Nephron progenitor cell (in vitro differentiated cells): ENCODE data around the gene SLC43A1.

ENCODE experiments used
- DNase-seq: peaks from one replicate; pipeline ENCODE4 v3.0.0; 2021
- H3K27ac Mint-ChIP-seq: 2 replicates; pipeline ENCODE4 v1.8.0; 2021; ENCODE audit warnings: mild to moderate bottlenecking, moderate library complexity, mixed read lengths
- H3K27me3 Mint-ChIP-seq: 2 replicates; pipeline ENCODE4 v1.8.0; 2021; ENCODE audit warnings: mild to moderate bottlenecking, low read depth, mixed read lengths; ENCODE audit not compliant: poor library complexity
- H3K36me3 Mint-ChIP-seq: 2 replicates; pipeline ENCODE4 v1.8.0; 2021; ENCODE audit warnings: low read depth, mixed read lengths
- H3K4me1 Mint-ChIP-seq: 2 replicates; pipeline ENCODE4 v1.8.0; 2021; ENCODE audit warnings: mixed read lengths
- H3K4me3 Mint-ChIP-seq: 2 replicates; pipeline ENCODE4 v1.8.0; 2021; ENCODE audit warnings: mild to moderate bottlenecking, moderate library complexity, mixed read lengths
- H3K9me3 Mint-ChIP-seq: 2 replicates; pipeline ENCODE4 v1.8.0; 2021; ENCODE audit warnings: mild to moderate bottlenecking, moderate library complexity, mixed read lengths
- CTCF ChIP-seq: fragments of 200-600 bp; sonication (generic); IDR thresholded peaks from 2 replicates; pipeline ENCODE4 v1.5.0; 2021; ENCODE audit warnings: antibody characterized with exemption

SLC43A1 gene

DNA sequence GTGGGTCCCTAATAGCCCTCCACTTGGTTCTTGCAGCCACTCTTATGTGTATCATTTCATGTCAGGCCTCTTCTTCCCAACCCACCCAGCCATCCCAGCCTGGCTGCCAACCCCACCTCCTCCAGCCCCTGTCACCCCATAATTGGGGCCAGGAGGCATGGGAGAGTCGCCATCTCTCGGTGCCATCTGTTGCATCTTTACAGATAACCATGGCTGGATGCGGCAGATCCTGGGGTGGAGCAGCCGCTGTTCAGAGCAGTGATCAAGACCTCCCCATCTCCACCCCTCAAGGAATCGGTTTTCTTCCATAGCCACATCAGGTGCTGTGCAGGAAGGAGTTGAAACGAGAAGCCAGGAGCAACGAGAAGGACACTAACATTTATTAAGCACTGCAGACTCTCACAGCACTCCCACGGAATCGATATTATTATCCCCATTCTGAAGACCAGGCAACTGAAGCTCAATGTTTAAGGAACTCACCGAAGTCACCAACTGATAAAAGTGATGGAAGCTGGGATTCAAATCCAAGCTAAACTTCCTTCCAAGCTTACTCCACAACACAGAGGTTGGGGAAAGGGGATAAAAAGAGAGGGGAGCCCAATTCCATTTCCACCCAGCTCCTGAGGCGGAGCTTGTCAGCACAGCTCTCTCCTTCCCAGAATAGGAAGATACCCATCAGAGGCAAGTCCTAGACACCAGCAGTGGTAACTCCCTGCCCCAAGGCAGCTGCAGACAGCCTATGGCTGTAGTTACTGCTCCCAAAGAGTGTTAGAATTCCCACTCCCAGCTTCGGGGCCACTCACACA lies 2.7 kb downstream of the SLC43A1 start:
- Mint-ChIP-seq H3K4me1 (peaks cover 12% of the 10 kb centered on the region), H3K36me3 (no peaks in the 10 kb centered on the region), H3K27me3 (peaks cover 31% of the 10 kb centered on the region), H3K27ac (no peak overlapping the region), H3K9me3 (no peaks in the 10 kb centered on the region), H3K4me3 (no peak overlapping the region)
- no peak for DNase-seq
- TF ChIP-seq CTCF = no peak

GRCh38 chr11:57511741-57512430 lies 3.6 kb downstream of the SLC43A1 start:
- no peak for DNase-seq
- Mint-ChIP-seq H3K9me3 (no peaks in the 10 kb centered on the region), H3K27me3 (peaks cover 22% of the 10 kb centered on the region), H3K4me3 (no peak overlapping the region), H3K36me3 (no peaks in the 10 kb centered on the region), H3K4me1 (peaks cover 12% of the 10 kb centered on the region), H3K27ac (no peak overlapping the region)
- TF ChIP-seq CTCF = no peak

DNA sequence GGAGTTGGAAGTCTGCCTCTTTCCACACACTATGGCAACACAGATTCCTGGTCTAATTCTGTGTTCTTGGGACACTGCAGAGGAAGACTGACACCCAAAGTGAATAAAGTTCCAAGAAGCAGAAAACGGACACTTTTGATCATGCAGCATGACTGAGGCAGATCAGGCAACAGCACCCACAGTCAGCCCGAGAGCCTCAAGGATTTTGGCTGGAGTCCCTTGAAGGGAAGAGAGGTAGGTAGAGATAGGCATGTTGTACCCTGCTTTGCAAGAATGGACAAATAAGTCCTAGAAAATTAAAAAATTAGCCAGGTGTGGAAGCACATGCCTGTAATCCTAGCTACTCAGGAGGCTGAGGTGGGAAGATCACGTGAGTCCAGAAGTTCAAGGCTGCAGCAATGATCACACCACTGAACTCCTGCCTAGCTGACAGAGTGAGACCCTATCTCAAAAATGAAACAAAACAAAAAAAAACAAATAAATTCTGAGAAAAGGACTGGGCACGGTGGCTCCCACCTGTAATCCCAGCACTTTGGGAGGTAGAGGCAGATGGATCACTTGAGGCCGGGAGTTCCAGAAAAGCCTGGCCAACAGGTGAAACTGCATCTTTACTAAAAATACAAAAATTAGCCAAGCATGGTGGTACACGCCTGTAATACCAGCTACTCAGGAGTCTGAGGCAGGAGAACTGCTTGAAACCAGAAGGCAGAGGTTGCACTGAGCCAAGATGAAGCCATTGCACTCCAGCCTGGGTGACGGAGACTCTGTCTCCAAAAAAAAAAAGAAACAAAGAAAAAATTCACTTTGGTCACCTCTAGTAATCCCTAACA lies 6.9 kb downstream of the SLC43A1 start:
- H3K9me3 Mint-ChIP-seq = no peaks in the 10 kb centered on the region
- peaks cover 10% of the 10 kb centered on the region for H3K27me3 Mint-ChIP-seq
- no peak overlapping the region for H3K4me3 Mint-ChIP-seq
- no peaks in the 10 kb centered on the region for H3K36me3 Mint-ChIP-seq
- H3K27ac Mint-ChIP-seq = no peak overlapping the region
- no peak for TF ChIP-seq CTCF
- DNase-seq = no peak
- H3K4me1 Mint-ChIP-seq = peaks cover 2% of the 10 kb centered on the region

GRCh38 chr11:57506522-57506921 lies 9.0 kb downstream of the SLC43A1 start:
- Mint-ChIP-seq H3K4me1 (peaks cover 8% of the 10 kb centered on the region), H3K27me3 (peaks cover 7% of the 10 kb centered on the region)

DNA sequence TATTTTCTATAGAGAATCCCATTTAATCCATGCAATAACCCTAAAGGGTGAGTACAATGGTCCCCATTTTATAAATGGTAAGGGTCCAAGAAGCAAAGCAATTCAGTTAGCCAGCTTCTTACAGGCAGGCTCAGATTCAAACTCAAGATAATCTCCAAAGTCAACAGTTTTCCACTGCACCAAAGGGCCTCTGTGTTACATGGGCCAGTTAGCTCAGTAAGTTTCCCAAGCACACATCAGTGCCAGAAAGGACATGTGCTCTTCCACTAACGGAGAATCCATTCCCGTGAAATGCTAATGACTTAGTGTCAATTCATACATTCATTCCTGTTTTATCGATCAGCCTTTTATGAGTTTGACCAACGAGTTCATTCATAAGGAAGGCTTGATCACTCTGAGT lies 11.0 kb downstream of the SLC43A1 start:
- H3K4me1 Mint-ChIP-seq = peaks cover 25% of the 10 kb centered on the region
- H3K27ac Mint-ChIP-seq = no peak overlapping the region

More at GRCh38 chr11:57506522-57506921, 9.0 kb downstream of the SLC43A1 start:
- H3K4me3 Mint-ChIP-seq = no peak overlapping the region
- H3K9me3 Mint-ChIP-seq = no peaks in the 10 kb centered on the region
- H3K27ac Mint-ChIP-seq = no peak overlapping the region
- TF ChIP-seq CTCF = no peak
- H3K36me3 Mint-ChIP-seq = no peaks in the 10 kb centered on the region
- DNase-seq = no peak

More for the DNA sequence above, 11.0 kb downstream of the SLC43A1 start:
- H3K27me3 Mint-ChIP-seq = peaks cover 5% of the 10 kb centered on the region
- TF ChIP-seq CTCF = no peak
- DNase-seq = no peak
- no peaks in the 10 kb centered on the region for H3K36me3 Mint-ChIP-seq
- no peaks in the 10 kb centered on the region for H3K9me3 Mint-ChIP-seq
- H3K4me3 Mint-ChIP-seq = no peak overlapping the region
